Muscle layer of colon (tissue), 2 donors: ENCODE results near the gene ARHGEF10L.

Experiments
- H3K27ac ChIP-seq: one replicate; pipeline ENCODE4 v1.7.0; 2013; ENCODE audit warnings: low read depth, mild to moderate bottlenecking, low read length, moderate library complexity
- H3K27me3 ChIP-seq, 2 donors: one replicate each; pipeline ENCODE4 v1.7.0; 2013; ENCODE audit warnings: low read length in 2 of 2, mild to moderate bottlenecking in 2 of 2; ENCODE audit not compliant: insufficient read depth in 2 of 2, control insufficient read depth in 1 of 2
- H3K36me3 ChIP-seq: one replicate; pipeline ENCODE4 v1.7.0; 2013; ENCODE audit warnings: mild to moderate bottlenecking, low read length; ENCODE audit not compliant: insufficient read depth
- H3K4me1 ChIP-seq: one replicate; pipeline ENCODE4 v1.7.0; 2013; ENCODE audit warnings: mild to moderate bottlenecking, low read length; ENCODE audit not compliant: insufficient read depth
- H3K4me3 ChIP-seq, 2 donors: one replicate each; pipeline ENCODE4 v1.7.0; 2013; ENCODE audit warnings: low read length in 2 of 2, low read depth in 1 of 2, mild to moderate bottlenecking in 1 of 2, moderate library complexity in 1 of 2
- H3K9ac ChIP-seq: one replicate; pipeline ENCODE4 v1.7.0; 2013; ENCODE audit warnings: low read length
- H3K9me3 ChIP-seq: one replicate; pipeline ENCODE4 v1.7.0; 2013; ENCODE audit warnings: mild to moderate bottlenecking, low read length
- donor health status: abdominal sarcoma.
- donor health status: Adenocarcinoma of cecum.

Gene ARHGEF10L

GRCh38 chr1:17648457-17649145 is 109.1 kb downstream of the ARHGEF10L start:
- H3K27me3 ChIP-seq = no peaks in the 10 kb centered on the region
- peaks cover 52% of the 10 kb centered on the region for H3K36me3 ChIP-seq
- H3K9ac ChIP-seq = no peak overlapping the region
- no peak overlapping the region for H3K4me3 ChIP-seq
- no peaks in the 10 kb centered on the region for H3K4me1 ChIP-seq
- H3K9me3 ChIP-seq = no peaks in the 10 kb centered on the region
- H3K27ac ChIP-seq = no peak overlapping the region

DNA sequence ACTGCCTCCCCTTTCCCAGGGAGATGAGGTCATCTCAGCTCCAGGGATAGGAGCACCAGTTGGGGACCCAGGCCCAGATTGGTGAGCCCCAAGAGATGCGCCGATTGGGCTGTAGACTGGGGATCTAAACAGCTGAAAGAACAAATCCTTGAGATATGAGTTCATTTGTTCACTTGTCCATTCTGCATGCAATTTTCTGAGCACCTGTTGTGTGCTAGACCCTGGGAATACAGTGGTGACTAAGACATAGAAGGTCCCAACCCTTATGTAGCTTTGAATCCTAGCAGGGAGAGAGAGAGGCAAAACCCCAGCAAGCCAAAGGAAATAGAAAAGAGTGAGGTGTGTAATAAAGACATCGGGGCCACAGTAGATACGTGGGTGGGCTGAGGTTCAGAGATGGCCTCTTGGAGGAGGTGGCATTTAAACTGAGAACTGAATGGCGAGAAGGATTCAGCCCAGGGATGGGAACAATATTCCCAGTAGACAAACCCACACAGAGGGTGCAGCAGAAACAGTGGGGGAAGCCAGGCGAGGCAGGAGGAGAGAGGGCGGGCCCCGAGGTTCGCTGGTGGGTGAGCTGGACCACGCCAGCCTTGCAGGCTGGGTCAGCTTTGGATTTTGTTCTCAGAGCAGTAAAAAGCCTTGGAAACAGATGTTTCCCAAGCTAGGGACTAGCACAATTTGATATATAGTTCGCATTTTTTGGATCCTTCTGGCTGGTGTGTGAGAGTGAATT is 110.0 kb downstream of the ARHGEF10L start:
- H3K9me3 ChIP-seq = no peaks in the 10 kb centered on the region
- no peak overlapping the region for H3K27ac ChIP-seq
- no peaks in the 10 kb centered on the region for H3K27me3 ChIP-seq
- H3K4me3 ChIP-seq = no peak overlapping the region
- H3K36me3 ChIP-seq = peaks cover 58% of the 10 kb centered on the region
- no peak overlapping the region for H3K9ac ChIP-seq
- no peaks in the 10 kb centered on the region for H3K4me1 ChIP-seq

DNA sequence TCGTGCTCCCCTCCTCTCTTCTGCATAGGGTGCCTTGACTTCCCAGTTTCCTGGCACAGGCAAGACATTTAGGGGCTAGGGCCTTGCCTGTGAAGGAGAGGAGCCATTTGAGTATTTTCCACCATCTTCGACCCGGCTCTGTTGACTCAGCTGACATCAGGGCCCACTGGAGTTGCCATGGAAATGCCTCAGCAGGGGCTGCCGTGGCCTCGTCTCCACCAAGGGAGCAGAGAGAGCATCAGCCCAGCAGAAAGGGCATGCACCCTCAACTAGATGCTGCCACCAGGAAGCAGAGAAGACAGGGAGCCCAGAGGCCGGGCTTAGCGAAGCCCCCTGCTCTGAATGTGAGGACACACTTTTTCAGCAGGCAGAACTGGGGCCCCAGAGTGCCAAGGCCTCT is 113.8 kb downstream of the ARHGEF10L start:
- H3K9ac ChIP-seq = no peak overlapping the region

DNA sequence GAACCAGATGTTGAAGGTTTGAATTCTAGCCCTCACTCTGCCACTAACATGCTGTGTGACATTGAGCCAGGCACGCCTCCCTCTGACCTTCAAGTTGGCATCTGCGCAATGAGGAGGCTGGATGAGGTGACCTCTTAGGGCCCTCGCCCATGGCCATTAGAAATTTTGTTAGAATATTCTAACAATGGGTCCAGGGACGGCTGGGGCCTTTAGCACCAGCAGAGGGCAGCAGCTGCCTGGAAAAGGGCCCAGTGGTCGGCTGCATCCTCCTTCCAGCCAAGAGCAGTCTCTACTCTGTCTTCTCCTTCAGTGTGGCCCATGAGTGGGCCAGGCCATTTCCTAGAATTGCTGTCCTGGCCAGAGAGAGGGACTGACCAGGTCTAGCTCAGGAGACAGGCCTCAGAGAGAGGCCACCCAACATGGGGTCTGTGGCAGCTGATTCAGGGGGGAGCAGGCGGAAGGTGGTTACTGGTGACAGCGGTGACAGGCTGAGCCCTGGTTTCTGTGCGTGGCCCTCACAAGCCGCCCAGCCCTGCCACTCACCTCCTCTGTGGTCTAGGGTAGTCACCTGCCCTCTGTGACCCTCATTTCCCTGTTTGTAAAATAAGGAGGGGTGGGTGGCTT is 114.3 kb downstream of the ARHGEF10L start:
- Histone ChIP-seq H3K36me3 (peaks cover 67% of the 10 kb centered on the region), H3K27ac (no peak overlapping the region)

More for the DNA sequence above, 113.8 kb downstream of the ARHGEF10L start:
- Histone ChIP-seq H3K4me3 (no peak overlapping the region), H3K27me3 (no peaks in the 10 kb centered on the region), H3K27ac (no peak overlapping the region), H3K9me3 (no peaks in the 10 kb centered on the region), H3K4me1 (no peaks in the 10 kb centered on the region), H3K36me3 (peaks cover 69% of the 10 kb centered on the region)

DNA sequence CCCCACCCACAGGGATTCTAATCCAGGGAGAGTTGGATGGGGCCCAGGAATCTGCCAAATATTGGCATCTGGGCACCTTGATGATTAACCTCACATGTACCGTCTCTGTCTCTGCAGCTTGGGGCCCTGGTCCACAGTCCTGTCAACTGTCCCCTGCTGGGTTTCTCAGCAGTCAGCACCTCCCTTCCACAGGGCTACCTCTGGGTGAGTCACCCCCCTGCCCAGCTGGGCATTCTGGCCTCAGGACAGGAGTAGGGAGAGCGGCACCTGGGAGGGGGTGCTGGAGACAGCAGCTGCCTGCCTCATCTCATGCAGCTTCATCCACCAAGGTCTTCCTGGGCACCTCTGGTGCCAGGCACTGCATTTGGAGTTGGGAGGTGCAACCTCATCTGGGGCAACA is 115.0 kb downstream of the ARHGEF10L start:
- Histone ChIP-seq H3K36me3 (peaks cover 65% of the 10 kb centered on the region), H3K27me3 (no peaks in the 10 kb centered on the region), H3K4me1 (no peaks in the 10 kb centered on the region), H3K9ac (no peak overlapping the region), H3K9me3 (no peaks in the 10 kb centered on the region), H3K27ac (no peak overlapping the region), H3K4me3 (no peak overlapping the region)

More for the DNA sequence above, 114.3 kb downstream of the ARHGEF10L start:
- H3K4me1 ChIP-seq = no peaks in the 10 kb centered on the region
- no peak overlapping the region for H3K9ac ChIP-seq
- H3K4me3 ChIP-seq = no peak overlapping the region
- no peaks in the 10 kb centered on the region for H3K27me3 ChIP-seq
- H3K9me3 ChIP-seq = no peaks in the 10 kb centered on the region

GRCh38 chr1:17655169-17655568 is 115.7 kb downstream of the ARHGEF10L start:
- Histone ChIP-seq H3K9ac (no peak overlapping the region), H3K27ac (no peak overlapping the region), H3K4me3 (no peak overlapping the region), H3K4me1 (no peaks in the 10 kb centered on the region), H3K9me3 (no peaks in the 10 kb centered on the region), H3K27me3 (no peaks in the 10 kb centered on the region), H3K36me3 (peaks cover 66% of the 10 kb centered on the region)

DNA sequence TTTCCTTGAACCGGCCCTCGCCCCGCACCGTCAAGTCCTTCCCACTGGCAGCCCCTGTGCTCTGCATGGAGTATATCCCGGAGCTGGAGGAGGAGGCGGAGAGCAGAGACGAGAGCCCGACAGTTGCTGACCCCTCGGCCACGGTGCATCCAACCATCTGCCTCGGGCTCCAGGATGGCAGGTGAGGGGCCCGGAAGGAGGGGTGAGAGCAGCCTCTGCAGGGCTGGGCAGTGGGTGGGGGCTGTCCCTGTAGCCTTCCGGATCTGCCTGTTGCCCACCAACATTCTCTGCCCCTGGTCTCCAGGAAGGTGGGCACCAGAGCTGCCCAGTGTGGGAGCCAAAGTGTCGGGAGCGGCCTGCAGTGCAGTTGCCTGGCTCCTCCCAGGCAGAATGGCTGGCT is 116.4 kb downstream of the ARHGEF10L start:
- Histone ChIP-seq H3K27ac (no peak overlapping the region), H3K27me3 (no peaks in the 10 kb centered on the region), H3K4me1 (no peaks in the 10 kb centered on the region), H3K36me3 (peaks cover 66% of the 10 kb centered on the region), H3K9me3 (no peaks in the 10 kb centered on the region), H3K9ac (no peak overlapping the region), H3K4me3 (no peak overlapping the region)

- H3K27me3 ChIP-seq = no peaks in the 10 kb centered on the region
- H3K9me3 ChIP-seq = no peaks in the 10 kb centered on the region
- no peak overlapping the region for H3K4me3 ChIP-seq
- no peaks in the 10 kb centered on the region for H3K4me1 ChIP-seq
- no peak overlapping the region for H3K27ac ChIP-seq
- H3K36me3 ChIP-seq = peaks cover 53% of the 10 kb centered on the region
- H3K9ac ChIP-seq = no peak overlapping the region
Observed at GRCh38 chr1:17657436-17657835, 117.9 kb downstream of the ARHGEF10L start.

DNA sequence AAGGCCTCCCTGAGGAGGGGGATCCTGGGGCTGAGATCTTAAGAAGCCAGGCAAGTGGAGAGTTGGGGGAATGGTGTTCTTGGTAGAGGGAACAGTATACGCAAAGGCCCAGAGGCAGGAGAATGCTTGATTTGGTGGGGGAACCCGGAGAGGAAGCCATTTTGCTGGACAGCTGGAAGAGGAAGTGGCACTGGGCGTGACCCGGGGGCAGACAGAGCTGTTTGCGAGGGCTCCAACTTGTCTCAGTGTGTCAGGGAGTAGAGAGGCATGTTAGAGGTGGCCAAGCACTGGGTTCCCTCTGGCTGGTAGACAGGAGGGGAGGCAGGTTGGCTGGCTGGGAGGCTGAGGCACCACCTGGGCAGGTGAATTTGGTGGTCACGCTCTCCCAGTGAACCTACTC is 119.3 kb downstream of the ARHGEF10L start:
- no peaks in the 10 kb centered on the region for H3K4me1 ChIP-seq
- H3K9ac ChIP-seq = no peak overlapping the region
- no peaks in the 10 kb centered on the region for H3K9me3 ChIP-seq
- H3K27ac ChIP-seq = no peak overlapping the region
- peaks cover 52% of the 10 kb centered on the region for H3K36me3 ChIP-seq
- no peak overlapping the region for H3K4me3 ChIP-seq
- no peaks in the 10 kb centered on the region for H3K27me3 ChIP-seq

DNA sequence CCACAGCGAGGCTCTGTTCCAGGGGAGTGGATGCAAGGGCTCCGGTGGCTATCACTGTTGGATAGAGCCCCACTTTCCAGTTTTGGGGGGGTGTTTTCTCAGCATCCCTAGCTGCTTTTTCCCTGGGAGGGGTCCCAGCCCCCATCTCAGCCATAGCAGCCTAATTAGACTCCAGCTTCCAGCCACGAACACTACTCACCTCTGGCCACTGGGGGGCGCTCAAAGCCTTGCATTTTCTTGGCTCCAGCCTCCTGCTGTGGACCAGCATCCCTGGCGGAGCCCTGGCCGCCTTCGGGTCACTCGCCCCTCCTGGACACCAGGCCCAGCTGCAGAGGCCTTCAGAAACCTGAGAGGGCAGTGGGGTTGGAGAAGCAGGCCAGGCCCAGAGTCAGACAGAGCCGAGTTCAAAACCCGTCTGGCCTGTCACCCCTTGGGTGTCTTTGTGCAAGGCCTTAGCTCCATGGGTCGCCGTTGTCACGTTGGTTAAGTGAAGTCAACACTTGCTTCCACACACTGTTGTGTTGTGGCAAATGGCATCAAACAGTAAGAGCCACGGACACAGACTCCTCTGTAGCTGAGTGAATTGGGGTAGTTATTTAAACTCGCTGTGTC is 122.2 kb downstream of the ARHGEF10L start:
- no peaks in the 10 kb centered on the region for H3K27me3 ChIP-seq
- no peaks in the 10 kb centered on the region for H3K9me3 ChIP-seq
- H3K36me3 ChIP-seq = peaks cover 51% of the 10 kb centered on the region
- no peak overlapping the region for H3K4me3 ChIP-seq
- no peak overlapping the region for H3K27ac ChIP-seq
- H3K9ac ChIP-seq = no peak overlapping the region
- H3K4me1 ChIP-seq = no peaks in the 10 kb centered on the region

- Histone ChIP-seq H3K9me3 (no peaks in the 10 kb centered on the region), H3K4me1 (no peaks in the 10 kb centered on the region), H3K27me3 (no peaks in the 10 kb centered on the region), H3K4me3 (no peak overlapping the region), H3K36me3 (peaks cover 48% of the 10 kb centered on the region), H3K9ac (no peak overlapping the region), H3K27ac (no peak overlapping the region)
Observed at GRCh38 chr1:17662296-17662695, 122.8 kb downstream of the ARHGEF10L start.
